ENCODE measurements around the gene STAB1. TPM values are rescaled to one million over a fixed set of nuclear protein-coding genes. Genes with fewer than 3 reads are reported as not detected.

The STAB1 gene
- total and polyA plus RNA-seq, 2 of the 13 experiments (the other 11 are each of a cell fraction or from before 2014, with no cell fraction given) = 0.09 to 0.34 TPM

- peak; percentile 22; the same call in 1 of the 2 replicates for TF ChIP-seq ZBTB38 (CRISPR knock-in tag; IDR thresholded peaks at IDR 0.05)
- TF ChIP-seq KMT2B (CRISPR knock-in tag; IDR thresholded peaks at IDR 0.05) = 0 out of 2 replicates have a peak, but pooled peaks have one; percentile 26
- TF ChIP-seq ETS1 (CRISPR knock-in tag; IDR thresholded peaks at IDR 0.05) = no peak
- no peak for TF ChIP-seq ZNF3 (CRISPR knock-in tag; IDR thresholded peaks at IDR 0.05)
- peak; percentile 34; the same call in 1 of the 2 replicates for TF ChIP-seq ZNF788 (CRISPR knock-in tag; IDR thresholded peaks at IDR 0.05; ENCODE audit: borderline replicate concordance)
- 0 out of 2 replicates have a peak, but pooled peaks have one; percentile 17 for TF ChIP-seq MED1 (CRISPR knock-in tag; IDR thresholded peaks at IDR 0.05)
- no peak for TF ChIP-seq ZNF782 (CRISPR knock-in tag; IDR thresholded peaks at IDR 0.05; ENCODE audit: borderline replicate concordance)
- no peak for TF ChIP-seq NONO (IDR thresholded peaks at IDR 0.05)
- no peak for TF ChIP-seq NONO (CRISPR knock-in tag; conservative IDR thresholded peaks at IDR 0.05)
- peak; percentile 7; the same call in 1 of the 2 replicates for TF ChIP-seq GATAD2A (CRISPR knock-in tag; IDR thresholded peaks at IDR 0.05)
- no peak for TF ChIP-seq MZF1 (CRISPR knock-in tag; IDR thresholded peaks at IDR 0.05; ENCODE audit: borderline replicate concordance)
- peak; percentile 87 for TF ChIP-seq MNT (IDR thresholded peaks at IDR 0.05)
- no peak for TF ChIP-seq MAFG (CRISPR knock-in tag; IDR thresholded peaks at IDR 0.05)
- 0 out of 2 replicates have a peak, but pooled peaks have one; percentile 29 for TF ChIP-seq HNRNPL (IDR thresholded peaks at IDR 0.05; ENCODE audit: low read depth, low read length)
- TF ChIP-seq MAX (IDR thresholded peaks at IDR 0.05) = peak; percentile 37; the same call in 1 of the 2 replicates
- peak; percentile 95 for TF ChIP-seq FOSL2 (CRISPR knock-in tag; IDR thresholded peaks at IDR 0.05)
- no peak for TF ChIP-seq ZNF326 (CRISPR knock-in tag; IDR thresholded peaks at IDR 0.05; ENCODE audit: borderline replicate concordance)
- no peak for TF ChIP-seq TARDBP (CRISPR knock-in tag; IDR thresholded peaks at IDR 0.05)
- TF ChIP-seq ZBTB34 (CRISPR knock-in tag; IDR thresholded peaks at IDR 0.05) = no peak
- no peak for TF ChIP-seq CTCF (CRISPR knock-in tag; IDR thresholded peaks at IDR 0.05)
- TF ChIP-seq MXI1 (IDR thresholded peaks at IDR 0.05; ENCODE audit: borderline replicate concordance, low read depth, low read length) = 0 out of 3 replicates have a peak, but pooled peaks have one; percentile 28
- TF ChIP-seq IRF1 (CRISPR knock-in tag; IDR thresholded peaks at IDR 0.05; ENCODE audit: low read depth) = no peak
- no peak for TF ChIP-seq NBN (conservative IDR thresholded peaks at IDR 0.05)
- peak; percentile 15; the same call in 1 of the 2 replicates for TF ChIP-seq HDAC1 (CRISPR knock-in tag; IDR thresholded peaks at IDR 0.05)
Observed at GRCh38 chr3:52495777-52496602, 852 bp downstream of the STAB1 start (continued).

Measured in HepG2 (cell line).